SU-DHL-6 (cell line): ENCODE data around the gene FOXO3.

Experiments used
- EZH2phosphoT487 ChIP-seq: fragments of 200-600 bp; sonication (generic), shearing (Covaris generic); conservative IDR thresholded peaks from 2 replicates; pipeline ENCODE4 v1.6.1; 2018; ENCODE audit warnings: mild to moderate bottlenecking, antibody characterized with exemption, low read length, moderate library complexity, mixed read lengths
- TF ChIP-seq, protein P1 (sequence below): fragments of 200-600 bp; sonication (generic); IDR thresholded peaks from one replicate; pipeline ENCODE4 v1.5.1; 2017; ENCODE audit warnings: antibody characterized with exemption, mild to moderate bottlenecking, low read length, moderate library complexity; ENCODE audit not compliant: insufficient read depth, poor library complexity, severe bottlenecking

- no peak for TF ChIP-seq EZH2phosphoT487
- TF ChIP-seq, protein P1, sequence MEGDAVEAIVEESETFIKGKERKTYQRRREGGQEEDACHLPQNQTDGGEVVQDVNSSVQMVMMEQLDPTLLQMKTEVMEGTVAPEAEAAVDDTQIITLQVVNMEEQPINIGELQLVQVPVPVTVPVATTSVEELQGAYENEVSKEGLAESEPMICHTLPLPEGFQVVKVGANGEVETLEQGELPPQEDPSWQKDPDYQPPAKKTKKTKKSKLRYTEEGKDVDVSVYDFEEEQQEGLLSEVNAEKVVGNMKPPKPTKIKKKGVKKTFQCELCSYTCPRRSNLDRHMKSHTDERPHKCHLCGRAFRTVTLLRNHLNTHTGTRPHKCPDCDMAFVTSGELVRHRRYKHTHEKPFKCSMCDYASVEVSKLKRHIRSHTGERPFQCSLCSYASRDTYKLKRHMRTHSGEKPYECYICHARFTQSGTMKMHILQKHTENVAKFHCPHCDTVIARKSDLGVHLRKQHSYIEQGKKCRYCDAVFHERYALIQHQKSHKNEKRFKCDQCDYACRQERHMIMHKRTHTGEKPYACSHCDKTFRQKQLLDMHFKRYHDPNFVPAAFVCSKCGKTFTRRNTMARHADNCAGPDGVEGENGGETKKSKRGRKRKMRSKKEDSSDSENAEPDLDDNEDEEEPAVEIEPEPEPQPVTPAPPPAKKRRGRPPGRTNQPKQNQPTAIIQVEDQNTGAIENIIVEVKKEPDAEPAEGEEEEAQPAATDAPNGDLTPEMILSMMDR = no peak
Observed at GRCh38 chr6:108606250-108606690, 45.6 kb downstream of the FOXO3 start.
